ENCODE data around the gene ETV6. TPM values are rescaled to one million over a fixed set of nuclear protein-coding genes. Genes with fewer than 3 reads are reported as not detected.

Gene ETV6
- total RNA-seq, 1 donor from 2014 or later, result 117 TPM

DNA sequence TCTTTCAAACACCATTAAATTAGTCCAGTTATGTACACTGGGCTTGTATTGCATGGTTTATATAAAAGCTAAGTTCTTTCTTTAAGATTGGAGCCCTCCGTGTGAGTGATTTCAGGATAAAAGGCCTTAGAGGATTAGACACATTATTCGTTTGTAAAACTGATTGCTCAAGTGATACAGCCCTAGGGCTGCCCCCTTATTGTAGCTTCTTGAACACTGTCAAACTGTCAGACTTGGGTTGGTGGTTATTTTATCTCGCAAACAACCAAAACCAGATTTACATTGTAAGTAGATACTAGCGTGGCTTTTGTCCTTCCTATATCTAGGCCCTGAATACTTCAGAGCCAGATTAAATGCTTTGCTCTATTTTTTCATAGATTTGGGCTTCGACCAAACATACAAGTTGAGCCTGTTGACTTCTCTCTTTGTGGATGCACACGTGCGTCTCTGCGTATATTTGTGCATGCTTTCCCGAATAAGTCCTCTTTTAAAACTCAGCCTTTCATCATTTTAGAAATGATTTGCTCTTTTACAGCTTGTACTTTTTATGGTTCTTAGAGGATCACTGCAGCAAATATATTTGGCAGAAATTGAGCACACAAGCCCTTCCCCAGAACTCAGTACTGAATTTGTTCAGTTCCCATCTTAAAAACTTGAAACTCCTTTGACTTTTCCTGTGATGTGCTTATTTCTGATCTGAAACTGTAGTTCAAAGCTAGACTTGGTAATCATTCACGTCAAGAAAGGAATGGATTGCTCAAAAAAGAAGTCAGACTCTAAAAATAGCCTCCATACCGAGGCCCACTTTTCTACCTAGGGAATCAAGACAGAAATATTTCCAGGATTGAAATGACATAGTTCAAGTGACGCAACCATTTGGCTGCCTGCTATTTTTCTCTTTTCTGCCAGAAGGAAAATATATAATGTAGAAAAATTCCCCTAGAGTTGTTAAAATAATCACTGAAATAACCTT, 129.5 kb downstream of the ETV6 start:
- H3K36me3 Mint-ChIP-seq (ENCODE audit: low read depth), result peaks cover 38% of the 10 kb centered on the region
- intact Hi-C loops (cut with micrococcal nuclease), result loop anchor here (1.0 to 2.0 kb wide), 5 partner anchors 8 to 130 kb away; partner anchors contain the start of gene ETV6
- no peak for DNase-seq (ENCODE audit: low spot score)
- no peaks in the 10 kb centered on the region for H3K9me3 Mint-ChIP-seq
- peaks cover 88% of the 10 kb centered on the region for H3K4me1 Mint-ChIP-seq (ENCODE audit: low read depth)
- H3K27ac Mint-ChIP-seq, result peak overlapping the region; percentile 90
- H3K4me3 Mint-ChIP-seq, result peak overlapping the region; percentile 53
- H3K27me3 Mint-ChIP-seq (ENCODE audit: insufficient read depth), result no peaks in the 10 kb centered on the region

DNA sequence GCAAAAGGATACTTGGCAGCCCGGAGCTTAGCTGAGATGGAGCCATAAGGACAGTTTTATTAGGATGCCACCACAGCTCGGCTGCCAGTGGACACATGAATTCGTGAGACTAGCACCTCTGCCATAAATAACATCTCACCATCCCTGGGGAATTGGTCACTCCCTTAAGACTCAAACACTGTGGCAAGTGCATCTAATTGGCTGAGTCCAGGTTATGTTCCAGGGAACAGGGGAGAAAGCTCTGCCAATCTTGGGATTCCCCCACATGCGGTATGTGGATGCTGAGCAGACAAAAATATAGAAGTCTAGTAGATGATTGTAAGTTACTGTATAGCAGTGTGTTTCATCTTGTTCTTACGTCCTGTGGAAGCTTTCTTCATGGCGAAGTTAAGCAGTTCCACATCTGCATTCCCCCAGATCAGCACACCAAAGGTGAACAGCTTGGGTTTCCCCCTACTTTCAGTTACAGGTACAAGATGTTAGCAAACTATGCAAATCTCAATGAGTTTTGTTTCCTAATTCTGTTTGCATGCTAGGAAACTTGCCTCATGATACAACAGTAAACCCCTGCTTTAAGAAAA, 131.1 kb downstream of the ETV6 start:
- Mint-ChIP-seq H3K4me1 (ENCODE audit: low read depth) (peaks cover 85% of the 10 kb centered on the region), H3K27me3 (ENCODE audit: insufficient read depth) (no peaks in the 10 kb centered on the region), H3K4me3 (no peak overlapping the region), H3K36me3 (ENCODE audit: low read depth) (peaks cover 38% of the 10 kb centered on the region), H3K9me3 (peaks cover 3% of the 10 kb centered on the region), H3K27ac (peak overlapping the region; percentile 90)
- intact Hi-C loops (cut with micrococcal nuclease), result loop anchor here (2.0 kb wide), 2 partner anchors 14 to 16 kb away; no protein-coding TSS in a partner anchor
- DNase-seq (ENCODE audit: low spot score), result no peak

DNA sequence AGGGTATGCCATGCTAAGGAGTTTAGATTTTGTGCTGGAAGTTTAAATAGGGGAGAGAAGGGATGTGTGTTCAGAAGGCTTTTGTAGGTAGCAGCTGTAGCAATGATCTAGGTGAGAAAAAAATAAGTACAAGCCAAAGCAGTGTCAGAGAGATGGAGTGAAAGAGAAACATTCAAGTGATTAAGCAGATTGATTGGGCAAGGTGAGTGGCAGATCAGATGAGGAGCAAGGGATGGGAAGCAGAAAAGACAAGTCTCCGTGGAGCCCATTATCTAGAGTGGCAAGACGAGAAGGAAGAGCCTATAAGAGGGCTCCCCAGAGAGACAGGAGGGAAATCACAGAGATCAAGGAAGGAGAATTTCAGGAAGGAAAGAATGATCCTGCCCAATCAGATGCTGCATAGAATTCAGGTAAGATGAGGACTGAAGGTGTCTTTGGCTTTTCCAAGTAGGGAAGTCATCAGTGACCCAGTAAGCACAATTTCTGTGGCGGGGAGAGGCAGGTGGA, 133.5 kb downstream of the ETV6 start:
- Mint-ChIP-seq H3K36me3 (ENCODE audit: low read depth) (peaks cover 26% of the 10 kb centered on the region), H3K27ac (peak overlapping the region; percentile 62), H3K27me3 (ENCODE audit: insufficient read depth) (no peaks in the 10 kb centered on the region), H3K4me3 (peak overlapping the region; percentile 1), H3K4me1 (ENCODE audit: low read depth) (peaks cover 74% of the 10 kb centered on the region), H3K9me3 (peaks cover 4% of the 10 kb centered on the region)
- intact Hi-C loops (cut with micrococcal nuclease), result no loop called here
- DNase-seq (ENCODE audit: low spot score), result no peak

DNA sequence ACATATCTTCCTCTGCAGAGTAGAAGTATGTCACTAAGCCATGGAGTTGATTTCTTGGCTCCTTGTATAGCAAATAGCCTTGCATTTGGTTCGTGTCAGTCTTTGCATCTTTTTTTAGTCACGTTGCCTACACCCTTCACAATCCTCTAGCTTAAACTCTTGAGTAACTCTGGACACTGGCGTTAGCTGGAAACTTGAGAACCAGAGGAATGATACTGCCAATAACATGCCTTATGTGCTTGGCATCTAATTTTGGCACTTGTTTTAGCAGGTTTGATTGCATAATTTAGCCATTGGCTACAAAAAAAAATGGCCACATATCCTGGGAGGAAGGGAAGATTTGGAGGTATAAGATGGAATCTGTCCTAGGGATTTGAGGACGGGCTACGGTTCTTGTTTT, 136.2 kb downstream of the ETV6 start:
- peaks cover 40% of the 10 kb centered on the region for H3K36me3 Mint-ChIP-seq (ENCODE audit: low read depth)
- H3K4me3 Mint-ChIP-seq, result no peak overlapping the region
- DNase-seq (ENCODE audit: low spot score), result no peak
- intact Hi-C loops (cut with micrococcal nuclease), result no loop called here
- H3K4me1 Mint-ChIP-seq (ENCODE audit: low read depth), result peaks cover 69% of the 10 kb centered on the region
- H3K9me3 Mint-ChIP-seq, result peaks cover 4% of the 10 kb centered on the region
- no peaks in the 10 kb centered on the region for H3K27me3 Mint-ChIP-seq (ENCODE audit: insufficient read depth)
- no peak overlapping the region for H3K27ac Mint-ChIP-seq

DNA sequence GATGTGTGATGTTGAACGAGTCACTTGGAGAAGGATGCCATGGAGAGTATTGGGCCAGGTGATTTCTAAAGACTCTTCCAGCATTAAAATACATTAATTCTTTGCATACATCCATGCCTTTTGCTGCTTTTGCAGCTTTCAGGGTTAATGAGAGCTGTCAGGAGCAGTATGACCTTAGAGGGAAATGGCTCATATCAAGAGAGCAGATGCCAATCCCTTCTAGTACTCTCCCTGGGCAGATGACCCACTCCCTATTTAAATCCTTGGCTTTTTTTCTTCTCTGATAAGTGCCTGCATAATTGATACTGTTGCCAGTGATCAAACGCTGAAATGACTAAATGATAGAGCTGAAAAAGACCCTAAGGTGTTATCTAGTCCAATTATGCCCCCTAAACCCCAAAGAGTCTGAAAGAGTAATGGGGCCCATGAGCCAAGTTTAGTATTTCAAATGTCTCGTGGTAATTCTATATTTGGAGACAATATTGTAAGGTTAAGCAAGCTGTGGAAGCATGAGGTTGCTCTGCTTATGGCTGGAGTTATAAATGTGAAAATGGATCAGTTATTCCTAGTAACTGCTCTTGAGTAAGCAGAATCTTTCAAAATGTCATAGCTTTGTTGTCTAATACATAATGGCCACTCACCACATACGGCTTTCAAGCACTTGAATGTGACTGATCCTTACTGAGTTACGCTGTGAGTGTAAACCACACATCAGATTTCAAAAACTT, 137.3 kb downstream of the ETV6 start:
- H3K36me3 Mint-ChIP-seq (ENCODE audit: low read depth), result peaks cover 50% of the 10 kb centered on the region
- no peaks in the 10 kb centered on the region for H3K27me3 Mint-ChIP-seq (ENCODE audit: insufficient read depth)
- no peak overlapping the region for H3K27ac Mint-ChIP-seq
- H3K4me3 Mint-ChIP-seq, result no peak overlapping the region
- H3K9me3 Mint-ChIP-seq, result peaks cover 4% of the 10 kb centered on the region
- H3K4me1 Mint-ChIP-seq (ENCODE audit: low read depth), result peaks cover 68% of the 10 kb centered on the region
- intact Hi-C loops (cut with micrococcal nuclease), result no loop called here
- DNase-seq (ENCODE audit: low spot score), result no peak

DNA sequence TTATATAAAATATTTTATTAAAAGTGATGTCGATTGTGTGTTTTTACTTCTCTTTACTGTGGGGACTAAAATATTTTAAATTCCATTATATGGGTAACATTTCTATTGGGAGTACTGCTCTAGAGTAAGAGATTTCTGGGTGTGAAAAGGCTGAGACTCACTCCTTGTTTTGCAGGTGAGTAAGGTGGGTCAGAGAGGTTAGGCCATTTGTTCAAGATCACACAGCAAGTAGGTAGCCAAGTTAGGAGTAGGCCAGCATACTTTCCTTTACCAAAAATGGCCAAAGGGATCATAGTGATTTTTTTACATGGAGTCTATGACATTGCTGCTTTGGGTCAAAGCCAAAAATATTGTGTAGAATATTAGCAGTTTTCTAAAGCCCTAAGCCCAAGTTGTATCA, 138.0 kb downstream of the ETV6 start:
- Mint-ChIP-seq H3K4me3 (no peak overlapping the region), H3K4me1 (ENCODE audit: low read depth) (peaks cover 68% of the 10 kb centered on the region), H3K27ac (no peak overlapping the region), H3K36me3 (ENCODE audit: low read depth) (peaks cover 54% of the 10 kb centered on the region), H3K27me3 (ENCODE audit: insufficient read depth) (no peaks in the 10 kb centered on the region), H3K9me3 (peaks cover 4% of the 10 kb centered on the region)
- intact Hi-C loops (cut with micrococcal nuclease), result no loop called here
- no peak for DNase-seq (ENCODE audit: low spot score)

DNA sequence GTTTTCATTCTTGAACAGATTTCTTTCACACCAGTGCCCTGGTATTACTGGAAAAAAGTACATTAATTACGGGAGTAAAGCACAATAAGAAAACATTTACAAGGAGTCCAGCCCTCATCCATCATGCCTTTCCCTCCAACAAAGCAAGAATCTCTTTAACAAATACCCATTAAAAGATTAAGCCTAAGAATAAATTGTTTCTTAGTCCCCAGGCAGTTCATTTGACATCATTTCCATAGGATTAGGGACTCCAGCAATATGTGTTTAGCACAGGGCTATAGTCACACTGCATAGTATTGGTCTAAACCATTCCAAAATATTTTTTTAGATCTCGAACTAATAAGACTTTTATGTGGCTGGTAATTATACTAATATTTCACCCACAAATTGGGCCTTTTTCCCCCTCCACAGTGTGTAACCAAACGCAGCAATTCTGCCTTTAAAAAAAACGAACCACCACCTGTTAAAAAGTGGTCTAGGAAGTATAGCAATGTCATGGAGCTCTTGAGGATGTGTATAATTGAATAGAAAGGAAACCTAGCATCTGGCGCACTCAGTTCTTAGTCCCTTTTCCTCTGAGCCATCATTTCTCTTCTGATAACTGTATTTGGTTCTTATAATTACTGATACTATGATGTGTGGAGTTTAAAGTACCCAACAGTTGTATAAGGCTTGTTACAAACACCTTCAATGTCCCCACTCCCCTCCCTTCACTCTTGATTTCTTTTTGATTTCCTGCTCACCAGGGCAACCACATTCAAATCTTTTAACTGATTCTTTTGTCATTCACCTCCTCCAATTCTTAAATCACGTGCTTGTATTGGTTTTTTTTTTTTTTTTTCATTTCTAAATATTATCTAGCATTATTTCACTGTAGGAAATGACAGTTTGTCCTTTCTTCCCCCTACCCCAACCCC, 138.7 kb downstream of the ETV6 start:
- intact Hi-C loops (cut with micrococcal nuclease), result loop anchor here (2.0 kb wide), 1 partner anchor 21 kb away; no protein-coding TSS in a partner anchor
- Mint-ChIP-seq H3K9me3 (peaks cover 4% of the 10 kb centered on the region), H3K27ac (no peak overlapping the region), H3K36me3 (ENCODE audit: low read depth) (peaks cover 49% of the 10 kb centered on the region), H3K4me1 (ENCODE audit: low read depth) (peaks cover 61% of the 10 kb centered on the region), H3K4me3 (no peak overlapping the region), H3K27me3 (ENCODE audit: insufficient read depth) (no peaks in the 10 kb centered on the region)
- no peak for DNase-seq (ENCODE audit: low spot score)

DNA sequence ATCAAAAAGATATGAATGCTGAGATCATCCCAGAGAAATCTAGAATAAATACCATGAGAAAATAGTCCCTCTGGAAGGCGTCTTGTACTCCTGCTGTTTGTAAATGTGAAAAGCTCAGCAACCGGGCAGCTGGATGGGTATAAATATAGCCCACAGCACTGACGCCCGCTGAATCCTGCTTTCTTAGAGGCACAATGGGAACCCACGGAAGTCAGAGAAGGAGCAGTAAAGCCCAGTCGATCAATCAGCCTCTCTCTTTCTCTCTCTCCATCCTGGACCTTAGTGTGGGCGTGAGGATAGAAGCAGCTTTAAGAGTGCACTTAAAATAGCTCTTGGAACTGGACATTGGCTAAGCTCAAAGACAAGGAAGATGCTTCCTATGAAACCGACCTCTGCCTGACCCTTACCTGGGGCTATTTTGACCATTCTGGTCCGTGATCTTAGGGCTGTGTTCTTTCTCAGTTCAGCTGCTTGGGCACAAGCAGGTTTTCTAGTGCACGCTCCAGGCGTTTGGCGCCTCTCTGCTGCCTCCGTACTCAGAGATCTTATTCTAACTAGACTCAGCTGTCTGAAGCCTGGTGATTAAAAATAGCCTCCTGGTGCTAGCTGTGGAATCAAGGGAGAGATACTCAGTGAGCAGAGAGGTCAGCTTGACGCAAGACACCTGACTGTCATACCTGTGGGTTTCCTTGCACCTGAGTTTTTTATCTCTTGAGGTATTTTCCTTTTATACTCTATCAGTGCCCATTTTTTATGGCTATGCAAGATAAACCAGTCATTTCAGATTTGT, 144.6 kb downstream of the ETV6 start:
- intact Hi-C loops (cut with micrococcal nuclease), result no loop called here
- H3K27ac Mint-ChIP-seq, result no peak overlapping the region
- H3K4me3 Mint-ChIP-seq, result no peak overlapping the region
- no peaks in the 10 kb centered on the region for H3K9me3 Mint-ChIP-seq
- DNase-seq (ENCODE audit: low spot score), result no peak
- peaks cover 54% of the 10 kb centered on the region for H3K36me3 Mint-ChIP-seq (ENCODE audit: low read depth)
- peaks cover 66% of the 10 kb centered on the region for H3K4me1 Mint-ChIP-seq (ENCODE audit: low read depth)
- no peaks in the 10 kb centered on the region for H3K27me3 Mint-ChIP-seq (ENCODE audit: insufficient read depth)

DNA sequence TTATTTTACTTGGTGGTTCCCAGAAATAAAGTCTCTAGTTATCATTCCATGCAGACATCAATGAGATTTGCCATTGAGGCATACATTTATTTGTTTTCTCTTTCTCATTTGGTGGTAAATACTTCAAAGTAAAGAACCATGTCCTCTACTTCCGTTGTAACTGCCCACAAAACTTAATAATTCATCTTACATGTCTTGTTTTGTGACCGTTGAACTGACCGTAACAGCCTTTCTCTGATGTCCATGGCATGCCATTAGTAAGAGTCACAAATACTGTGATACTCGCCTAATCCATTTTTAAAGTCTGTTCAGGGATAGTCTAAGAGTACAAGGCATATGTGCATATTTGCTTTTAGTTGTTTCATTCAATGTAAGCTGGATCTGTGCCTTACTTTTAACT, 145.3 kb downstream of the ETV6 start:
- Mint-ChIP-seq H3K36me3 (ENCODE audit: low read depth) (peaks cover 51% of the 10 kb centered on the region), H3K4me3 (no peak overlapping the region), H3K27me3 (ENCODE audit: insufficient read depth) (no peaks in the 10 kb centered on the region), H3K27ac (no peak overlapping the region), H3K9me3 (no peaks in the 10 kb centered on the region), H3K4me1 (ENCODE audit: low read depth) (peaks cover 62% of the 10 kb centered on the region)
- intact Hi-C loops (cut with micrococcal nuclease), result no loop called here
- DNase-seq (ENCODE audit: low spot score), result no peak

DNA sequence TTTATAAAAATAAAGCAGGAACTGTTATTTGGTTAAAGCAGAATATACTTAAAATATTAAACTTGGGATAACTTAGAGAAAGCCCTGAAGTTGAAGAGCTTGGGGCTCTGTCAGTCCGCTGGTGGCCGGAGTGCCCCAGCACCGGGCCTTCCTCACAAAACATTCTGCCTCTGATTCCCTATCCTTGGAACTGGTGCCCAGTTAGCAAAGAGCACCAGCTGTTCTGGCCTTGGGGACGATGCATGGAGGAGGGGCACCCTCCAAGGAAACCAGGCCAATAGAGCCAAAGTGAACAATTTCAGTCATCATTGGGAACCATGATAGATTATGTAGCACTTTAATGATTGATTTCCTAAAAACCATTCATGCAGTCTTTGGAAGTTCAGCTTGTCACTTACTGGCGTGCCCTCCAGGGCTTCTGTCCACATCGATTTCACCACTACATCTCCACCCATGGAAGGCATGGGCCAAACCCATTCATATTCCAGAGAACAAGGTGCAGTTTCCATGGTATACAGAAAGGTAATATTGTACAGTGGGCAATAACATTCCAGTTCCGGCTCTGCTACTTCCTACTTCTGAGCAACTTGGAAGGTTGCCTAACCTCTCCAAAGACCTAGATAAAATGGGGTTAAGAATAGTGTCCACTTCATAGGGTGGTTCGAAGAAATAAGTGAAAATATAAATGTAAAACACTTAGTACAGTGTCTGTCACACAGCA, 145.9 kb downstream of the ETV6 start:
- intact Hi-C loops (cut with micrococcal nuclease), result no loop called here
- no peaks in the 10 kb centered on the region for H3K9me3 Mint-ChIP-seq
- H3K27ac Mint-ChIP-seq, result no peak overlapping the region
- no peaks in the 10 kb centered on the region for H3K27me3 Mint-ChIP-seq (ENCODE audit: insufficient read depth)
- no peak overlapping the region for H3K4me3 Mint-ChIP-seq
- peaks cover 47% of the 10 kb centered on the region for H3K36me3 Mint-ChIP-seq (ENCODE audit: low read depth)
- H3K4me1 Mint-ChIP-seq (ENCODE audit: low read depth), result peaks cover 59% of the 10 kb centered on the region
- DNase-seq (ENCODE audit: low spot score), result no peak

DNA sequence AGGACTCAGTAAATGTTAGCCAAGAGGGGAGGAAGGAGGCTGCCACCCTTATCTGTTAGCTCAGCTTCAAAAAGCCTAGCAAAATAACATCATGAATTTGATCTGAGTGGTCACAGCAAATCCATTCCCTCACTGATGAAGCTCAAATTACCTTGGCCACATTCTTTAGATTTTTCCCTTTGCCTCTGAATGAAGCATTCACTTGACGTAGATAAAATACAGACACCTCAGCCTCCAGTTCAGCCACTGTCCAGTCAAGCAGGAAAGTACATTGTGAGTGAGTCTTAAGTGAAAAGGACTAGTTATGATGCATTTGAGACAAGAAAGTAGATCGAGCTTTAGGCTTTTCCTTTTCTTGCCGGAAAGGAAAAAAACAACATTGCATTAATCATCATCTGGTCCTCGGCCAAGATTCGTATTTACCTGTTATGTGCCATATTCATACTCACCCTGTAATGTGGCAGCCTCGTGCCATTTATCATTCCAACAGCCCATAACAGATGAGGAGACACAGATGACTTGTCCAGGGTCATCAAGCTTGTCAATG, 146.5 kb downstream of the ETV6 start:
- no peak for DNase-seq (ENCODE audit: low spot score)
- intact Hi-C loops (cut with micrococcal nuclease), result loop anchor here (2.0 kb wide), 1 partner anchor 15 kb away; no protein-coding TSS in a partner anchor
- Mint-ChIP-seq H3K36me3 (ENCODE audit: low read depth) (peaks cover 45% of the 10 kb centered on the region), H3K4me1 (ENCODE audit: low read depth) (peaks cover 59% of the 10 kb centered on the region), H3K27ac (peak overlapping the region; percentile 5), H3K4me3 (no peak overlapping the region), H3K9me3 (no peaks in the 10 kb centered on the region), H3K27me3 (ENCODE audit: insufficient read depth) (no peaks in the 10 kb centered on the region)

All from activated T-helper 1 cell treated with anti-CD3 and anti-CD28 coated beads, Interleukin-12 subunit alpha, Interleukin-12 subunit beta, Interleukin-2, Interleukin-4 antibody, amounts not matched to agents 30 ng/mL and 10 ng/mL and 1 ng/mL, durations not matched to agents 14 hours and 24 hours and 36 hours (primary cell).